GM18517 (cell line): Measurements from ENCODE around the gene TRAPPC5.

Experiments
- ATAC-seq: cut with Tn5 transposase; IDR thresholded peaks from one replicate; pipeline ENCODE4 v1.9.1; 2021; ENCODE audit warnings: mild to moderate bottlenecking, moderate library complexity; ENCODE audit not compliant: unreplicated experiment

Gene TRAPPC5

DNA sequence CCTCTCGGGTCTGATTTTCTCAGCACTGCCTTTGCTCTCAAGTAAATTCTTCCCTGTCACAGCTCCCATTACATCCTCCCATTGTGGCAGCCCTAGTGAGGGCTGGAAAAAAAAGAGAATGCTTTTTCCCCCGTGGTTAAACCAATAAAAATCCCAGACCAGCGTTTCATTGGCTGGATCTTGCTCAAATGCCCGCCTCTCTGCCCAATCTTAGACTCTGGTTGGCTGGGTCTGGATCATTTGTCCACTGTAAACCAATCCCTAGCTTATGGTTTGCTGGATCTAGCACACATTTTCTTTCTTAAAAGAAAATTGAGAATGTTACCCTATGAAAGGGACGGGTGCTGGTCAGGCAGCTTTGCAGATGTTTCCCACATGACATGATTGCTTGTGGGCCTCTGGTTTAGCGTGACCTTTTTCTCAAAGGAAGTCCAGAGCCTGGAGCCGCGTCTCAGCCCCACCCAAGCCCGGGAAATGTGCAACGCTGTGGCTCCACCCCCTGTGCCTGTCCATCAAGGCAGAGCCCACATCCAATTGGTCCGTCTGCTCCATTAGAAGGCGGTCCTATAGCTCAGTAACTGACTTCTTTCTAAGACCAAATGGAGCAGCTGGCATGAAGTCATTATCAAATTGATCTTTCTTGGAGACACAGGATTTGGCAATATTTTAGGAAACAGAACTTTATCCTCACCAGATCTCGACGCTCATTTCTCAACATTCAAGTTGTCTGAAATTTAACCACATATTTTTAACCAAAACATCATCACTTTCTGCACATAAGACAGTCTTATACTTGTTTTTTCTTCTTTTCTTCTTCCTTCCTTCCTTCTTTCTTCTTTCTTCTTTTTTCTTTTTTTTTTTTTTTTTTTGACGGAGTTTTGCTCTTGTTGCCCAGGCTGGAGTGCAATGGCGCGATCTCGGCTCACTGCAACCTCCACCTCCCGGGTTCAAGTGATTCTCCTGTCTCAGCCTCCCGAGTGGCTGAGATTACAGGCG lies 6.3 kb upstream of the TRAPPC5 start:
- no peak for ATAC-seq

DNA sequence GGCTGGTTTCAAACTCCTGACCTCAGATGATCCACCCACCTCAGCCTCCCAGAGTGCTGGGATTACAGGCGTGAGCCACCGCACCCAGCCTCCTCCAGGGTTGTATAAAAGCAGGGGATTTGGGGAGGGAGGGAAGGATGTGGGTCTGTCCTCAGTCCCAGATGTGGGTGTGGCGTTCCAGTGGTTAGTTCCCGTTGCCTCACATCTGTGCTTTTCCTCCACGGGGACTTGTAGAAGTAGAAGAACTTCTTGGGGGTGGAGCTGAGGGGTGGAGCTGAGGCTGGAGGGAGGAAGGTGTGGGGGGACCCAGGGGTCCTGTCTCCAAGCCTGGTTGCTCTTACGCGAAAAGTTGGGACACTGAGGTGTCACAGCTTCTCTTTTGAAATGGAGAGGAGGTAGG lies 4.3 kb upstream of the TRAPPC5 start:
- no peak for ATAC-seq

DNA sequence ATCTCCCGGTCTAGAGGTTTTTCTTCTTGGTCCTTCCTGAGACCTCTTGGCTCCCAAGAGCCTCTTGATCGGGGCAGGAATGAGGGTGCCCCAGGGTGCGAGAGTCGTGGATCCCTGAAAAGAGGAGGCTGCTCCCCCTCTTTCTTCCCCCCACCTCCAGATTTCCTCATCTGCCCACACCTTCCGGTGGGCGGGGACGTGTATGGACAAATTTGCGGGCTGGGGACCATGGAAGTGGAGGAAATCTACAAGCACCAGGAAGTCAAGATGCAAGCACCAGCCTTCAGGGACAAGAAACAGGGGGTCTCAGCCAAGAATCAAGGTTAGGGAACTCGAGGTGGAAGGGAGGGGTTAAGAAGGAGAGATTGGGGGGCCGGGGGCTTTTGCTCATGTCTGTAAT lies 3.8 kb upstream of the TRAPPC5 start, which contains the start of gene MCEMP1:
Gene MCEMP1 (plus strand): TSS at position 237 of the 400 bp plus-strand sequence. CDS start 31 bp downstream, at position 268.
- no peak for ATAC-seq

DNA sequence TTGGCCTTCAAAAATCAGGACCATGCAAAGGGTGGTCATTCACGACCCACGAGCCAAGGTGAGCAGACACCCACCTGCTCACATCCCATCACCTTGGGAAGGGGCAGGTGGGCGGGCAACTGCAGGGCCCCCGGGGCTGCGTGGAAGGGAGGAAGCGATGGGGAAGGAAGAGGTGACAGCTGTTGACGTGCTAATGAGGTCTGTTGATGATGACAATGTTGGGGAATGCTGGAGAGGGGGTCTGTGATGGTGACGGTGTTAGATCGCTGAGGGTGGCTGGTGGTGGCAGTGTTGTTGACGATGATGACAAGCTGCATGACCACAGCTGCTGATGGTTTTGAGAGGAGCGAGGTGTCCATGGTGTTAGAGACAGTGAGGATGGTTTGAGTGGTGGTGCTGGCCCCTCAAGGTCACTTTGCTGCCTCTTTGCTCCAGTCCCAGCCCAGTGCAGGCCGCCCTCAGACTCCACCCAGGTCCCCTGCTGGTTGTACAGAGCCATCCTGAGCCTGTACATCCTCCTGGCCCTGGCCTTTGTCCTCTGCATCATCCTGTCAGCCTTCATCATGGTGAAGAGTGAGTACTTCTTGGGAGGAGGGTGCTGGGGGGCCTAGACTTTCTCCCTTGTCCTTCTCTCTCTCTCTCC lies 2.8 kb upstream of the TRAPPC5 start:
- no peak for ATAC-seq

DNA sequence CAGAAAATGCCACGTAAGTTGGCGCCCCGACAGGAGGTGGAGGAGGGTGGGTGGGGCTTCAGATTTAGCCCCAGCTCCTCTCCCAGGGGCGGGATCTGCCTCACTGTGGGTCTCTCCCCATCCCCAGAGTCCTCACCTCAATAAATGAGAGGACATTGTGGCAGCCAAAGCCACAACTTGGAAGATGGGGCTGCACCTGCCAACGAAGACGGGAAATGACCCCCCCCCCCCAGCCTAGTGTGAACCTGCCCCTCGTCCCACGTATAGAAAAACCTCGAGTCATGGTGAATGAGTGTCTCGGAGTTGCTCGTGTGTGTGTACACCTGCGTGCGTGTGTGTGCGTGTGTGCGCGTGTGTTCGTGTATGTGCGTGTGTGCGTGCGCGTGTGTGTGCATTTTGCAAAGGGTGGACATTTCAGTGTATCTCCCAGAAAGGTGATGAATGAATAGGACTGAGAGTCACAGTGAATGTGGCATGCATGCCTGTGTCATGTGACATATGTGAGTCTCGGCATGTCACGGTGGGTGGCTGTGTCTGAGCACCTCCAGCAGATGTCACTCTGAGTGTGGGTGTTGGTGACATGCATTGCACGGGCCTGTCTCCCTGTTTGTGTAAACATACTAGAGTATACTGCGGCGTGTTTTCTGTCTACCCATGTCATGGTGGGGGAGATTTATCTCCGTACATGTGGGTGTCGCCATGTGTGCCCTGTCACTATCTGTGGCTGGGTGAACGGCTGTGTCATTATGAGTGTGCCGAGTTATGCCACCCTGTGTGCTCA lies 1.5 kb upstream of the TRAPPC5 start:
- no peak for ATAC-seq

DNA sequence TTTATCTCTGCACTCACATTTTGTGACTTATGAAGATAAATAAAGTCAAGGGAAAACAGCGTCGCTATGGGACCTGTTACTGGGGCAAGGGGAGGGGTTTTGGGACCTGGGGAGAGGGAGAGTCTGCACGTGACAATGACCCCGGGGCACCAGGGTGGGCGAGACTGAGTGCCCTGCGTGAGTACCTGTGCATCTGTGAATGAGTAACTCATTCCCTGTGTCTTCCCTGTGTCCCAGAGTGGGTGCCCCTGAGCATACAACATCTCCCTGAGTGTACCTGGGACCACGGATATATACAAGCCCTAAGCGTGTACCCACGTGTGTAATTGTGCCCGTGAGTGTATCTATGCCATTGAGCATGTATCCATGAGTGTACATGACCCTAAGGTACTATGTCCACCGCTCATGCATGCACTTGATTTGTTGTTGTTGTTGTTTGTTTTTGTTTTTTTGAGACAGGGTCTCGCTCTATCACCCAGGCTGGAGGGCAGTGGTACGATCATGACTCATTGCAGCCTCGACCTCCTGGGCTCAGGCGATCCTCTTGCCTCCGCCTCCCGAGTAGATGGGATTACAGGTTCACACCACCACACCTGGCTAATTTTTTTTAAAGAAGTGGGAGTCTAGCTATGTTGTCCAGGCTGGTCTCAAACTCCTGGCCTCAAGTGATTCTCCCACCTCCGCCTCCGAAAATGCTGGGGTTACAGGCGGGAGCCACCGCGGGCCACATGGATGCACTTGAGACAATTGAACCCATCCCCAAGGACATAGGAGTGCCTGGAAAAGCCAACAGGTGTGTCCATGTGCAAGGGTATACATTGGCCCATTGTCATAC lies 645 bp upstream of the TRAPPC5 start:
- no peak for ATAC-seq

DNA sequence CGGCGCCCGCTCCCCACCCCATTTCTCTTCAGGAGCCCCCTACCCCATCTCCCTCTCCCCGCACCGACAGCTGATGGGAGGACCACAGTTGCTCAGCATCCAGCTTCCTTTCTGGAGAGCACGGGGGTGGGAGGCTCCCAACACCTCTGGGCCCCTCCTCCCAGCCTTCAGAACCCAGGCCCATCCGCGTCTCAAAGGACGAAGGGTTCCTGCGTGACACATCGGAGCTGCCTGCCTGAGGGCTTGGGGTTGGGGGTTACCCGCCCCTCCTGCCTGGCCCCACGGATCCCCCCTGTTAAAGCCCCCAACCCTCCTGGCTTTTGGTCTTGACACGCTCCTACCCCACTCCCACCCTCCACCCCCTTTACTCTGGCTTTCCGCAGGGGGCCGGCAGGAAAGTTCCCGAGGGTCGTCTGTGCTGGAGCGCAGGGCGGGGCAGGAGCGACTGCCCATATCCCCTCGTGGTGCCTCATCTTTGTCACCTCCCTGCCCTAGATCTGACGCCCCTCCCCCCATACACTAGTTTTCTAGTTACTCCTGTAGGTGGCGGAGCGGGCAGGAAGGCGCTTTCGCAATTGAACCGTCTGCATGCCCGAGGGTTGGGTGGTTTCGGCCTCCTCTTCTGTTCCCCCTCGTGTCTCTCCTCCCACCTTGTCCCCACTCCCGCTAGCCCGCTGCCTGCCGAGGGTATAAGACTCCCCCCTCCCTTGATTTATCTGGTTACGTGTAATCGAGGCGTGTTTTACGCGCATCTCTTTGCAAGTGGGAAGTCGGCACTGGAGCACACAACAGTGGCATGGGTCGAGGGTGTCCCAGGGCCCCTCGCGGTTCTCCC lies 924 bp downstream of the TRAPPC5 start:
- ATAC-seq, result no peak

DNA sequence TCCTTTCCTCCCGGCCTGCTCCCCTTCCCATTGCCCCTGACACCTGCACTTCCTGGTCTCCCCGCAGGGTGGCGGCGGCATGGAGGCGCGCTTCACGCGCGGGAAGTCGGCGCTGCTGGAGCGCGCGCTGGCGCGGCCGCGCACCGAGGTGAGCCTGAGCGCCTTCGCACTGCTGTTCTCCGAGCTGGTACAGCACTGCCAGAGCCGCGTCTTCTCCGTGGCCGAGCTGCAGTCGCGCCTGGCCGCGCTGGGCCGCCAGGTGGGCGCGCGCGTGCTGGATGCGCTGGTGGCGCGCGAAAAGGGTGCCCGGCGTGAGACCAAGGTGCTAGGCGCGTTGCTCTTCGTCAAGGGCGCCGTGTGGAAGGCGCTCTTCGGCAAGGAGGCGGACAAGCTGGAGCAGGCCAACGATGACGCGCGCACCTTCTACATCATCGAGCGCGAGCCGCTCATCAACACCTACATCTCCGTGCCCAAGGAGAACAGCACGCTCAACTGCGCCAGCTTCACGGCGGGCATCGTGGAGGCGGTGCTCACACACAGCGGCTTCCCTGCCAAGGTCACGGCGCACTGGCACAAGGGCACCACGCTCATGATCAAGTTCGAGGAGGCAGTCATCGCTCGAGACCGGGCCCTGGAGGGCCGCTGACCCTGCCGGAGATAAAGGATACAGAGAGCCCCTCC lies 1.7 kb downstream of the TRAPPC5 start:
- ATAC-seq, result no peak

DNA sequence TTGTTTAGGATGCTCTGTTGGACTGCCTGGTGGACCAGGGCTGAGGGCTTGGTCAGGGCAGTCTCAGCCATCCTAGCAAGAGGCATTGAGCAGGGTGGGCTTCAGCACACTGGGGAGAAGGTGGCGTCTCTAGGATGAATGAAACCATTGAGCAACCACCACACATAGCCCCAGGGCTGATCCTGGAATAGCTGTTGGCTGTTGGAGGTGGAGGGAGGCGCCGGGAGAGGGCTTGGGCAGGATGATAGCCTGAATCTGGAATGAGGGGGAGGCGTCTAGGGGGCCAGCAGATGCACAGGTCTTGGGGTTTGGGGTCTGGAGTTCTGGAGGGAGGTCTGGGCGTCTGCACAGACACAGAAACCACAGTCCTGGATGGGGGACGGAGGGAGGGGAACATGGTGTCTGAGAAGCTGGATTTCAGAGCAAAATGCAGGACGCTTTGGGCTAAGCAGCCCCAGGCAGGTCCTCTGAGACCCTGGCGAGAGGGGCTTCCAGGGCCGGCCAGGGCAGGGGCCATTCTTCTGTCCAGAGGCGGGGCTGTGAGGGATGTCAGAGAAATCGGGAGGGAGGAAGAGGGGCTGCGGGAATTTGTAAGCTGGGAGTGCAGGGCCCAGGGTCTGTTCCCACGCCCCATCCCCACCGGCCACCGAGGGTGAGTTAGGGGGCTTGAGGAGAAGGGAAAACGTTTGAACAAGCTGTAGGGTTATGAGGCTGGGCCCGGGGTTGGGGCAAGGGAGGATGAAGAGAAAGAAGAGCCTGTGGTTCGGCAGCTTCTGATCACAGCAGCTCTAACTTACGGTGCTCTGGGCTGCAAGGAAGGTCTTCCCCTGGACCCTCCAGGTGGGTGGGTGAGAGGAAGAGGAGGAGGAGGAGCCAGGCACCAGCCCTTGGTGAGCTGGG lies 5.2 kb downstream of the TRAPPC5 start:
- no peak for ATAC-seq

DNA sequence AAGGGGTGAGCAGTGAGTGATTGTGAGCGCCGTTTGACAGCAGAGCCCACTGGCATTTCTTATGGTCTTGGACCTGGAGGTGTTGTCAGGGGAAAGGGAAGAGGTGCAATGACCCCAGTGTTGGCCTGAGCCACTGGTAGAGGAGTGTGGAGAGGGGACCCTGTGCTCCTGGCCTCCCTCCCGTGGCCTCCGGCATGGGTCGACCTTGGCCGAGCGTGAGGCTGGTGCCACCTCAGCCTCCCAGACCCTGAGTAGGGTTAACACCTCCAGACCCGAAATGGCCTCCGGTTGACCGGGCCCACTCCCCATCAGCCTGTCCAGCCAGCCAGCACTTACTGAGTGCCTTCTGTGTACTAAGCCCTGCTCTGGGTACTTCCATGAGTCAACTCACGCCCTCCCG lies 6.5 kb downstream of the TRAPPC5 start:
- no peak for ATAC-seq

DNA sequence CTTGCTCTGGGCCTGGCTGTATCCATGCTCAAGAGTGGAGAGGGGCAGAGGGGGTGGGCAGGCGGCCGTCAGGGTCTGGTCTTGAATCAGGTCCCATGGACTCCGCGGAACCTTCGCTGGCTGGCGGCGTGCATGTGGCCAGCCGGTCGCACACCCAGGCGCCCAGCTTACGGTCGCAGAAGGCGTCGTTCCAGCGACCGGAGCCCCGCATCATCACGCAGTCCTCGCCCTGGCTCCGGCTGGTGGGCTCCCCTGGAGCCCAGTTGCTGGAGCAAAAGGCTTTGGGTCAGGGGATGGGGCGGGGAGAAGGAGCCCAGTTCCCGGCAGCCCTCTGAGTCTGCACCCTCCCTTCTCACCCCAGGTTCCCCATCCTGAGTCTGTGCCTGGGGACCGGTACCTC lies 8.5 kb downstream of the TRAPPC5 start:
- no peak for ATAC-seq

DNA sequence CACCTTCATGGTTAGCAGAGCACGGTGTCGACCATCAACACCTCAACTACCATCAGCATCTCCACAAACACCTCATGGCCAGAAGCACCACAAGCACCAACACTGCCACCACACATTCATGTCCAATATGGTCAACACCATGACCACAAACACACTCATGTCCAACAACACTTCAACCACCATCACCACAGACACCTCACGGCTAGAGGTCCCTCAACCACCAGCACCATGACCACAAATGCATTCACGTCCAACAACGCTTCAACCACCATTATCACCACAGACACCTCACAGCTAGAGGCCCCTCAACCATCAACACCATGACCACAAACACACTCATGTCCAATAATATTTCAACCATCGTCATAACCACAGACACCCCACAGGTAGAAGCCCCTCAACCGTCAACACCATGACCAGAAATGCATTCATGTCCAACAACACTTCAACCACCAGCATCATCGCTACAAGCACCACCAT lies 10.2 kb downstream of the TRAPPC5 start:
- ATAC-seq, result no peak

DNA sequence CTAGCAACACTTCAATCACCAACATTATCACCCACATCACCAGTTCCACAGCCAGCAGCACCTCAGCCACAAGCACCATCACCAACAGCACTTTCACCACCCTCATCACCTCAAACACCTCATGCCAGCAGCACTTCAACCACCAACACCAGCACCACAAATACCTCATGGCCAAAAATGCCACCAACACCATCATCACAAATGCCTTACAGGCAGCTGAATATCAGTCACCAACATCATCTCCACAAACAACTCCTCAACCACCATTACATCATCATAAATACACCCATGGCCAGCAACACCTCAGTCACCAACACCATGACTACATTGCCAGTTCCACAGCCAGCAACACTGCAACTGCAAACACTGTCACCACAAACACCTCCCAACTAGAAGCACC lies 10.9 kb downstream of the TRAPPC5 start:
- ATAC-seq, result no peak

DNA sequence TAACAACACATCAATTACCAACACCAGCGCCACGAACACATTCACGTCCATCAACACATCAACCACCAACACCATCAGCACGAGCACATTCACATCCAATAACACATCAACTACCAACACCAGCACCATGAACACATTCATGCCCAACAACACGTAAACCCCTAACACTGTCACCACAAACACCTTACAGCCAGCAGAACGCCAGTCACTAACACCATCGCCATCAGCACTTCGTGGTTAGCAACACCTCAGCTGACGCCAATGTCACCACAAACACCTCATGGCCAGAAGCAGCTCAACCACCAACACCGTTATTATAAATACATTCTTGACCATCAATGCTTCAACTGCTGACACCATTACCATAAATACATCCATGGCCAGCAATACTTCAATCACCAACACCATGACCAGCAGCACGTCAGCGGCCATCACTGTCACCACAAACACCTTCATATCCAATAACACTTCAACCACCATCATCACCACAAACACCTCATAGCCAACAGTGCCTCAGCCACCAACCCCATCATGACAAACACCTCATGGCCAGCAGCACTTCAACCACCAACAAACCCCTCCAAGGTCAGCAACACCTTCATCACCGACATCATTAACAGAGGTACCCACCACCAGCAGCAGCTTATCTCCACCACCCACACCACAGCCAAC lies 11.9 kb downstream of the TRAPPC5 start:
- ATAC-seq, result no peak

DNA sequence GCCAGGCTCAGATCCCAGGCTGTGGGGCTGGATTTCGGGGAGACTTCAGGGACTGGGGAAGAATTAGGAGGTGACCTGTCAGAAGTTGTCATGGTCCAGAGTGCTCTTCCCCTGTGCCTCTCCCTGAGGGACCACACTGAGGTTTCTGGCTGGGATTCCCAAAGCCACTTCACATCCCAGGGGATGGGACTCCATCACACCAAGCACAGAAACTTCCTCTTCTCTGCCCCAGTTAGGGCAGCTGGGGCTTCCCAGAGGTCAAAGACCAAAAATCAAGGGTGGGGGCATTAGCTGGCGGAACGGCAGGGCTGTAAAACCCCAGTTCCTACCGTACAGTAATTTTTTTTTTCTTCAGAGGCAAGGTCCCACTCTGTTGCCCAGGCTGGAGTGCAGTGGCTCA lies 13.9 kb downstream of the TRAPPC5 start:
- no peak for ATAC-seq

DNA sequence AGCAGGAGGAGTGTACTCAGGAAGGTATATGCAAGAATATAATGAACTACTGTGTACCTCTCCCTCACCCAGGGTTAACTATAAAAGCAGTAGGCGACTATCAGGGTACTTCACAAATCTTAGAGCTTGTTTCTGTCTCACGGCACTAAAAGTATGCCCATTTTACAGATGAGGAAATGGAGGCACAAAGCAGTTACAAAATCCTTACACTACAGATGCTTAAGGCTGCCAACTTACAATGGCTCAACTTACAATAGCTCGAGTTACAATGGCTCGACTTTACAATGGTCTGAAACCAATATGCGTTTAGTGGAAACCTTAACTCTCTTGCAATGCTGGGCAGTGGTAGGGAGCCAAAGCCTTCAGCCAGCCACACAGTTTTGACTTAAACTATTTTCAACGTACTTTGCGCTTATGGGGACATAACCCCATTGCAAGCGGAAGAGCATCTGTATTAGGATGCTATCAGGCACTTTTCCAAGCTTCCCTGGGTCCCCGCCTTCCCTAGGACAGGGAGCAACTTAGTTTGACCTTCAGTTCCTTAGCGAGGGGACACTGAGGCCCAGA lies 17.2 kb downstream of the TRAPPC5 start:
- ATAC-seq, result no peak

DNA sequence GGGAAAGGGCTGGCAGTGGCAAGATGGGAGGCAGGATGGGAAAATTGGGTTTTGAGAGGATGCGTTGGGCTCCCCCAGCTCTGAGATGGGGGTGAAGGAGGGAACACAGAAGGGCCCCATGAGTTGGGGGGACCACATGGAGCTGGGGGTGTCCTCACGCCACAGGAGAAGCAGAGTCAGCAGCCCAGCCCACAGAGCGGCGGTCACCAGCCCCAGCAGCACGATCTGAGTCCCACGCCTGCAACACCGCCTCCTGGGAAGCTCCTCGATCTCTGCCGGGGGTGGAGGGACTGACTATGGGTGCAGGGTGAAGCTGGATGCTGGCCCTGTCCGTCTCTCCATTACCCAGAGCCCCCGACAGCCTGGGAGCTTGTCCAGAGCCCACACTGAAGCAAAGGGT lies 17.9 kb downstream of the TRAPPC5 start:
- ATAC-seq, result no peak
